NCI-H524 treated with DMSO at 0.1 percent for 48 hours (cell line): ENCODE measurements around the gene CHMP4A.

Experiments
- DNase-seq: peaks from one replicate; lab custom pipeline; 2025; lab: John Stamatoyannopoulos, UW

The CHMP4A gene

GRCh38 chr14:24178399-24179178, 34.7 kb downstream of the CHMP4A start:
- DNase-seq, result no peak

- DNase-seq, result no peak
Measured at GRCh38 chr14:24177891-24178290, 35.4 kb downstream of the CHMP4A start.

GRCh38 chr14:24177041-24177825, 36.1 kb downstream of the CHMP4A start:
- no peak for DNase-seq

GRCh38 chr14:24176599-24176998, 36.7 kb downstream of the CHMP4A start:
- DNase-seq, result no peak

- no peak for DNase-seq
Measured at GRCh38 chr14:24172871-24173281, 40.4 kb downstream of the CHMP4A start.

- DNase-seq, result no peak
Measured at GRCh38 chr14:24172261-24172860, 40.9 kb downstream of the CHMP4A start.

- DNase-seq, result peak; percentile 100
Measured at GRCh38 chr14:24171422-24172260, 41.6 kb downstream of the CHMP4A start, which contains the start of gene REC8. REC8 (plus strand) TSS chr14:24172080; CDS start chr14:24172553, 473 bp downstream.

GRCh38 chr14:24167469-24168114, 45.7 kb downstream of the CHMP4A start:
- no peak for DNase-seq

GRCh38 chr14:24165785-24166184, 47.5 kb downstream of the CHMP4A start:
- no peak for DNase-seq

- DNase-seq, result no peak
Measured at GRCh38 chr14:24164518-24164991, 48.7 kb downstream of the CHMP4A start.

- DNase-seq, result no peak
Measured at GRCh38 chr14:24162093-24162492, 51.2 kb downstream of the CHMP4A start.

- peak; percentile 90 for DNase-seq
Measured at GRCh38 chr14:24160850-24161804, 52.2 kb downstream of the CHMP4A start, which contains the start of gene IRF9. IRF9 (plus strand) TSS chr14:24161265; CDS start chr14:24162145, 880 bp downstream.

- no peak for DNase-seq
Measured at GRCh38 chr14:24160499-24160849, 52.8 kb downstream of the CHMP4A start.

- no peak for DNase-seq
Measured at GRCh38 chr14:24159777-24160498, 53.4 kb downstream of the CHMP4A start.
